CD4-positive, CD25-positive, alpha-beta regulatory T cell (primary cell): Measurements from ENCODE around the gene RAB37. TPM values are rescaled to one million over a fixed set of nuclear protein-coding genes. Genes with fewer than 3 reads are reported as not detected.

ENCODE experiments used
- ATAC-seq, 2 donors: fragments of 150-1000 bp; cut with Tn5 transposase; one replicate each; pipeline ENCODE4 v1.10.0; 2021; ENCODE audit warnings: low read depth in 2 of 2, moderate number of reproducible peaks in 2 of 2, moderate library complexity in 1 of 2
- DNase-seq, 3 donors: peaks; one replicate each; pipeline versions ENCODE4 v3.0.0 to v3.0.0-alpha.2; 2012 to 2022; ENCODE audit warnings: mixed read lengths in 1 of 3
- H3K27ac ChIP-seq: one replicate; pipeline ENCODE4 v1.7.0; 2013; ENCODE audit warnings: mild to moderate bottlenecking, low read length; ENCODE audit not compliant: insufficient read depth, poor library complexity, severe bottlenecking
- H3K27me3 ChIP-seq: one replicate; pipeline ENCODE4 v1.7.0; 2013; ENCODE audit warnings: low read length; ENCODE audit not compliant: control insufficient read depth, insufficient read depth
- H3K36me3 ChIP-seq: one replicate; pipeline ENCODE4 v1.7.0; 2013; ENCODE audit warnings: mild to moderate bottlenecking, low read length, moderate library complexity; ENCODE audit not compliant: control insufficient read depth, insufficient read depth
- H3K4me1 ChIP-seq: 2 replicates; pipeline ENCODE4 v1.7.0; 2013; ENCODE audit warnings: mild to moderate bottlenecking, low read length; ENCODE audit not compliant: insufficient read depth, control insufficient read depth, poor library complexity, severe bottlenecking
- H3K4me3 ChIP-seq: one replicate; pipeline ENCODE4 v1.7.0; 2013; ENCODE audit warnings: low read depth, mild to moderate bottlenecking, low read length, moderate library complexity
- H3K9me3 ChIP-seq, 2 experiments: 1 replicate in 1 of 2; 2 replicates in 1 of 2; pipeline ENCODE4 v1.7.0; 2013; ENCODE audit warnings: low read length in 2 of 2, mild to moderate bottlenecking in 1 of 2, moderate library complexity in 1 of 2; ENCODE audit not compliant: control insufficient read depth in 2 of 2
- H3K27ac Mint-ChIP-seq, 3 donors: one replicate each; pipeline ENCODE4 v1.8.0; 2020 to 2022; ENCODE audit warnings: mild to moderate bottlenecking in 3 of 3, mixed read lengths in 3 of 3, moderate library complexity in 2 of 3
- H3K27me3 Mint-ChIP-seq: one replicate; pipeline ENCODE4 v1.8.0; 2022; ENCODE audit warnings: mild to moderate bottlenecking, mixed read lengths
- H3K36me3 Mint-ChIP-seq: one replicate; pipeline ENCODE4 v1.8.0; 2020; ENCODE audit warnings: mixed read lengths
- H3K4me1 Mint-ChIP-seq, 4 donors: one replicate each; pipeline ENCODE4 v1.8.0; 2020 to 2022; ENCODE audit warnings: mixed read lengths in 4 of 4, mild to moderate bottlenecking in 1 of 4
- H3K4me3 Mint-ChIP-seq, 4 donors: one replicate each; pipeline ENCODE4 v1.8.0; 2020 to 2022; ENCODE audit warnings: mild to moderate bottlenecking in 4 of 4, mixed read lengths in 4 of 4, moderate library complexity in 3 of 4
- H3K9me3 Mint-ChIP-seq, 7 donors: one replicate each; pipeline ENCODE4 v1.8.0; 2020 to 2022; ENCODE audit warnings: mixed read lengths in 7 of 7, mild to moderate bottlenecking in 3 of 7, moderate library complexity in 2 of 7
- polyA plus RNA-seq, 4 donors: library from polyadenylated mRNA; unstranded; fragments of 300-500 nt; fragmentation: Illumina TruSeq; gene quantifications; one replicate each; pipeline ENCODE4 v1.2.3, GENCODE V29; 2021
- total RNA-seq: library from RNA; stranded (reverse); gene quantifications from one replicate; pipeline ENCODE4 v1.2.3, GENCODE V29; 2022

RAB37 gene
- total and polyA plus RNA-seq, 5 donors from 2014 or later, result 75.6 to 159 (median 89.3) TPM

DNA sequence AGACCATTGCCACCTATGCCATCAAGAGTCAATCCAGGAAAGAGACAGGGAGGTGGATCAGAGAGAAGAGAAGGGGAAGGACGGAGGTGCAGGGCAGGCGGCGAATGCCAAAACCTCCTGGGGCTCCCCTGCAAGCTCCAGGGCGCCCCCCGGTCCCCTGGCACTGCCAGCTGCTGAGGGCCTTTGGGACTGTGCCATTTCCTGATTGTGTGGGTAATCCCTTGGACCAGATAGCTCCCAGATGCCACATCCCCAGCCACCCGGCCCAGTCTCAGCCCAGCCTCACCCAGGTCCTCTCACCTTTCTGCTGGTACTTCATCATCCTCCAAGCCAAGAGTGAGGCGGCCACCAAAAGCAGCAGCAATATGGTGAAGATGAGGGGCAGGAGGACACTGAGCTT is 39.0 kb upstream of the RAB37 start:
- Histone ChIP-seq H3K36me3 (no peaks in the 10 kb centered on the region), H3K27me3 (peaks cover 3% of the 10 kb centered on the region), H3K9me3 (no peaks in the 10 kb centered on the region), H3K27ac (no peak overlapping the region), H3K4me1 (no peaks in the 10 kb centered on the region), H3K4me3 (no peak overlapping the region)
- Mint-ChIP-seq H3K27ac (no peak overlapping the region), H3K9me3 (peaks cover 0 to 2% (median 0%) of the 10 kb centered on the region in 7 donors), H3K36me3 (peaks cover 4% of the 10 kb centered on the region), H3K4me3 (no peak overlapping the region), H3K27me3 (peaks cover 18% of the 10 kb centered on the region), H3K4me1 (peaks cover 0 to 2% (median 0%) of the 10 kb centered on the region in 4 donors)
- DNase-seq (no peak), ATAC-seq (no peak)

DNA sequence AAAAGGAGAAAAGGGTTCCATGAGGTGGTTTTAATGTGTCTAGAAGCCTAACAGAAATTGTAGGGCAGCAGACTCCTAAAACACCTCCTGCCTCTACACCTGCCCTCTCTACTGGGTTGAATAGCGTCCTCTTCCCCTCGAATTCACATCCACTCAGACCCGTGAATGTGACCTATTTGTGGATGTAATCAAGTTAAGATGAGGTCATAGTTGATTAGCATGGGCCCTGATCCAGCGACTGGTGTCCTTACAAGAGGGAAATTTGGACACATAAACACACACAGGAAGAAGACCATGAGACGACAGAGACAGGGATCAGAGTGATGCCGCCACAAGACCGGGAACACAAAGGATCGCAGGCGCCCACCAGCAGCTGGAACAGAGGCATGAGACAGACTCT is 37.8 kb upstream of the RAB37 start:
- Mint-ChIP-seq H3K4me1 (peaks cover 0 to 2% (median 0%) of the 10 kb centered on the region in 4 donors), H3K27me3 (peaks cover 20% of the 10 kb centered on the region), H3K9me3 (peaks cover 0 to 1% (median 0%) of the 10 kb centered on the region in 7 donors), H3K36me3 (no peaks in the 10 kb centered on the region), H3K27ac (no peak overlapping the region), H3K4me3 (no peak overlapping the region)
- Histone ChIP-seq H3K27ac (no peak overlapping the region), H3K27me3 (no peaks in the 10 kb centered on the region), H3K4me1 (no peaks in the 10 kb centered on the region), H3K4me3 (no peak overlapping the region), H3K36me3 (no peaks in the 10 kb centered on the region), H3K9me3 (no peaks in the 10 kb centered on the region)
- ATAC-seq (no peak), DNase-seq (no peak)

DNA sequence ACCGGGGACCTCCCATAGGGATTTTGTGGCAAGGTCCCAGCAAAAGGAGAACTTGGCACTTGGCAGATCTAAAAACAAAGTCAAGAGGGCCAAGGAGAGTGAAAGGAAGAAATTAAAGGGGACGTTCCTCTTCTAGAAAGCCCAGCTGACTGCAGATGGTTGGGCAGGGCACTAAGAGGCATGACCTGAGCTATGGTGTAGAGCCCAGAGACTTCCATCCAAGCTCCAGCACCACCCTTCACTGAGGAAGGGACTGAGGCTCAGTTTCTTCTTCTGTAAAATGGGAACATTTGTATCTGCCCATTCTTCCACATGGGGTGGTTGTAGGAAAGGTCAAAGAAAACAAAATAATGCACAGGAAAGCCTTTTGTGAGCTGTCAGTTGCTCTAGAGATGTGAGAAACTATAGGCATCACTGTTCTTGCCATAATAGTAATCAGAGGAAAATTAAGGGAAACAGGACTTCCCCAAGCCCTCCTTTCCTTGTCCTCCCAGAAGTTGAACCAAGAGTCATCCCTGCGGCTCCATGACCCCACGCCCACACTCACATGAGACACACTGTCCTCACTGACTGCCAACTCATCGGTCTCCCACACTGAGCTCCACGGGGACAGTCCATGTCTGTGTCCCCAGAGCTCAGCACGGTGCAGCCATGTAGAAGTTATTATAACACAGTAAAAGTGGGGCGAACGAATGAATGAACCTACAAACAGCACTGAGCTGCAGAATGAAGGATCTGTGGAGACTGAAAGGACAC is 34.8 kb upstream of the RAB37 start:
- H3K4me3 ChIP-seq, result no peak overlapping the region
- no peaks in the 10 kb centered on the region for H3K4me1 ChIP-seq
- no peaks in the 10 kb centered on the region for H3K9me3 ChIP-seq
- no peak overlapping the region for H3K4me3 Mint-ChIP-seq
- no peaks in the 10 kb centered on the region for H3K36me3 ChIP-seq
- H3K27ac ChIP-seq, result no peak overlapping the region
- peaks cover 0 to 2% (median 0%) of the 10 kb centered on the region in 4 donors for H3K4me1 Mint-ChIP-seq
- H3K27me3 Mint-ChIP-seq, result peaks cover 20% of the 10 kb centered on the region
- DNase-seq (no peak), ATAC-seq (no peak)
- no peaks in the 10 kb centered on the region for H3K9me3 Mint-ChIP-seq
- no peaks in the 10 kb centered on the region for H3K36me3 Mint-ChIP-seq
- no peaks in the 10 kb centered on the region for H3K27me3 ChIP-seq
- no peak overlapping the region for H3K27ac Mint-ChIP-seq

DNA sequence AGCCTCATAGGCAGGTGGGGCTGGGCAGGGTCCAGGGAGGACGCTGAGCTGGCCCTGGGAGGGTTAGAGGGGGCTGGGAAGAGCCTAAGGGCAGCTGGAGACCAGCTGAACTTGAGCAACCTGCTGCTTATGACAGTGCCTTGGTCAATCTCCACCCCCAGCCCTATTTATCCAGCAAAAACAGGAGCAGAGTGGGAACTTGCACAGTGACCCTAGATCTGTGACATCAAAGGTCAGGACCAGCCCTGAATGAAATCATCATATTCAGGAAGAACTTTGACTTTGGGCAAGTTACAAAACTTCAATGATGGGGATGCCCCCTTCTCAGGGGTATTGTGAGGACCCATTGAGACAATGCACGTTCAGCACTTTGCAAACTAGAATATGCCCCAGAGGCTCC is 33.7 kb upstream of the RAB37 start:
- no peaks in the 10 kb centered on the region for H3K9me3 Mint-ChIP-seq
- no peak overlapping the region for H3K4me3 Mint-ChIP-seq
- H3K4me1 Mint-ChIP-seq, result no peaks in the 10 kb centered on the region
- no peaks in the 10 kb centered on the region for H3K4me1 ChIP-seq
- DNase-seq (no peak), ATAC-seq (no peak)
- no peaks in the 10 kb centered on the region for H3K36me3 ChIP-seq
- H3K36me3 Mint-ChIP-seq, result no peaks in the 10 kb centered on the region
- no peaks in the 10 kb centered on the region for H3K27me3 ChIP-seq
- no peak overlapping the region for H3K27ac ChIP-seq
- H3K9me3 ChIP-seq, result no peaks in the 10 kb centered on the region
- H3K4me3 ChIP-seq, result no peak overlapping the region
- peaks cover 24% of the 10 kb centered on the region for H3K27me3 Mint-ChIP-seq
- no peak overlapping the region for H3K27ac Mint-ChIP-seq

DNA sequence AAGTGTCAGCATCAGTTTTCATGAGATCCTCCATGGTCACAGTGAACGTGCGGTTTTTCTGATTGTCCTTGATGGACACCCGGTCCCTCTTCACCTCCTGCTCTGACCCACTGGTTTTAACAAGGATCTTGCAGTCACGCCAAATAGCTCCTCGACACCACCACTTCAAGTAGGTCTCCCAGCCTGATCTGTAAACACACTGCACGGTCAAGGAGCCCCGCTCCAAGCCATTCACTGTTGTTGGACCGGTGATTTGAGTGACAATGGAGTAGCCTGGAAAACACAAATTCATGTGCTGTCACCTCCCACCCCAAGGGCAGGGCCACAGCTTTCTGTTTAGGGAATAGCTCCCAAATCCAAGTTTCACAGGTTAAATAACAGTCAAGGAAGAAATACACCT is 32.5 kb upstream of the RAB37 start:
- Mint-ChIP-seq H3K27ac (no peak overlapping the region), H3K4me3 (no peak overlapping the region), H3K27me3 (peaks cover 30% of the 10 kb centered on the region), H3K36me3 (no peaks in the 10 kb centered on the region), H3K4me1 (no peaks in the 10 kb centered on the region), H3K9me3 (no peaks in the 10 kb centered on the region)
- Histone ChIP-seq H3K36me3 (no peaks in the 10 kb centered on the region), H3K9me3 (no peaks in the 10 kb centered on the region), H3K4me1 (no peaks in the 10 kb centered on the region), H3K4me3 (no peak overlapping the region), H3K27ac (no peak overlapping the region), H3K27me3 (no peaks in the 10 kb centered on the region)
- no peak for ATAC-seq
- no peak for DNase-seq

DNA sequence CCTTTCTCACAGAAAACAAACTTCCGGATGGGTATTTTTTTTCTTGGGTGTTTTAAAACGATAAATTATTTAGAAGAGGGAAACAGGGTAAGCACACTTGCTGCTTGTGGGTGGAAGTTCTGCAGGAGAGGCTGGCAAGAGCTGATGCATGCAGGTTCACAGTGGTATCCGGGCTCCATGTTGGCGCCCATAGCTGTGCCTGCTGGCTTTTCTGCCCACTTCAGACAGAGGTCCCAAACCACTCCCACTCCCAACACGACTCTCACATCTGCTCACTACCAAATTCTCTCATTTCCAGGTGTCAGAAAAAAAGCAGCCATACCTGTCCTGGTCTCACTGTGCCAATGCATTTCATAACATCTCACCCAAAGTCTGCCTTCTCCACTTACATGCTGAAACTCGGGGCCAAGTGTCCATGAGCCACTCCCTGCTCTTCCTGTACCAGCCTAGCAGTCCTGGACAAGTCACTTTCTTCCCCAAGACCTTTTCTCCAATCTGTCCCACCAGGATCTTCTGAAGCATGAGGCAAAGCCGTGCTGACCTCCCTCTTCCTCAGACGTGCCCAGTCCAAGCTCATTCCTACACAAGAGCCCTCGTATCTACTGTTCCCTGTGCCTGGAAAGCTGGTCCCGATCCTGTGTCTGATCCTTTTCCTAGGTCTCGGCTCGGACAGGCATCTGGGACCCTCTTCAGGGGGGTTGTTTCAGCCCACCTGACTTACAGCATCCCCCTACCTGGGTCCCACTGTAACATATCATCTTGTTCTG is 25.8 kb upstream of the RAB37 start:
- DNase-seq, result no peak
- Histone ChIP-seq H3K27me3 (peaks cover 2% of the 10 kb centered on the region), H3K9me3 (no peaks in the 10 kb centered on the region), H3K27ac (no peak overlapping the region), H3K4me1 (no peaks in the 10 kb centered on the region), H3K4me3 (no peak overlapping the region), H3K36me3 (no peaks in the 10 kb centered on the region)
- no peak for ATAC-seq
- H3K36me3 Mint-ChIP-seq, result no peaks in the 10 kb centered on the region
- H3K27me3 Mint-ChIP-seq, result peaks cover 24% of the 10 kb centered on the region
- H3K4me3 Mint-ChIP-seq, result no peak overlapping the region
- H3K9me3 Mint-ChIP-seq, result peaks cover 0 to 2% (median 0%) of the 10 kb centered on the region in 7 donors
- H3K27ac Mint-ChIP-seq, result peak overlapping the region in 2 of 3 donors; percentile 38 to 65
- H3K4me1 Mint-ChIP-seq, result peaks cover 0 to 7% (median 2%) of the 10 kb centered on the region in 4 donors

DNA sequence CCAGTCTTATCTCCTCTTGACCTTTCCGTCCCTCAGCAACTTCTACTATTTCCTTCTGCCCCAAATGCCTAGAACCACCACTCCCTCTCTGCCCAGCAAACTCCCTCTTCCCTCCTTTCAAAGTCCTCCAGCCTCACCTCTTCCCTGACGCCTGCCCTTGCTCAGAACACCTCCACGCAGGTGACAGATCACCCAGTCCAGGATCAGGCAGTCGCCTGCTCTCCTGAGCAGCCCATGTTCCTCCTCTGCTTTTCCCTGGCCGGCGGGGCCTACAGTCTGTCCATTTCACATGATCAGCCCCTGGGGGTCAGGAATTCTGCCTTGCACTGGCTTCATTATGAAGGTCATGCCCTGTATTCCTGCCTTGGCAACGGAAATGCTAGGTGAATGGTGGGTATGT is 24.8 kb upstream of the RAB37 start:
- Mint-ChIP-seq H3K27me3 (peaks cover 24% of the 10 kb centered on the region), H3K27ac (no peak overlapping the region), H3K4me3 (no peak overlapping the region), H3K4me1 (peaks cover 0 to 7% (median 3%) of the 10 kb centered on the region in 4 donors), H3K9me3 (peaks cover 0 to 2% (median 0%) of the 10 kb centered on the region in 7 donors), H3K36me3 (no peaks in the 10 kb centered on the region)
- ATAC-seq (no peak), DNase-seq (no peak)
- Histone ChIP-seq H3K36me3 (no peaks in the 10 kb centered on the region), H3K27me3 (peaks cover 2% of the 10 kb centered on the region), H3K4me1 (no peaks in the 10 kb centered on the region), H3K4me3 (no peak overlapping the region), H3K9me3 (no peaks in the 10 kb centered on the region), H3K27ac (no peak overlapping the region)
